Stimulated activated CD8-positive, alpha-beta memory T cell treated with anti-CD3 and anti-CD28 coated beads, Interleukin-12 subunit alpha, Interleukin-12 subunit beta, amount 100 ng/mL, for 24 hours (primary cell): ENCODE data around the gene UQCRFS1.
"Not testable (repeated sequence)": the region's sequence is repeated elsewhere in the genome, so short reads cannot be mapped to it uniquely, and the experiment has no call there.

Experiments used
- DNase-seq: peaks from one replicate; pipeline ENCODE4 v3.0.0-alpha.2; 2020; ENCODE audit errors: extremely low read depth

Gene UQCRFS1

GRCh38 chr19:29215322-29215845, 2.4 kb upstream of the UQCRFS1 start:
- no peak for DNase-seq

- DNase-seq = no peak
Measured at GRCh38 chr19:29214411-29214810, 1.5 kb upstream of the UQCRFS1 start.

- DNase-seq = no peak
Measured at GRCh38 chr19:29212356-29212647, 649 bp downstream of the UQCRFS1 start.

- DNase-seq = no peak
Measured at GRCh38 chr19:29211562-29212355, 1.2 kb downstream of the UQCRFS1 start.

DNA sequence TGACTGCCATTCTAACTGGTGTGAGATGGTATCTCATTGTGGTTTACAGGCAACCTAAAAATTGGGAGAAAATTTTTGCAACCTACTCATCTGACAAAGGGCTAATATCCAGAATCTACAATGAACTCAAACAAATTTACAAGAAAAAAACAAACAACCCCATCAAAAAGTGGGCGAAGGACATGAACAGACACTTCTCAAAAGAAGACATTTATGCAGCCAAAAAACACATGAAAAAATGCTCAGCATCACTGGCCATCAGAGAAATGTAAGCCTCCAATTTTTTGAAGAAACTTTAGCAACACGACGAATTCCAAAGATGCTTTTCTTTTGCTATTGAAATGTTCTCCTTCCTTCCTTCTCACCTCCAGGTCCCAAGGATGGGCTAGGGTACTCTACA, 1.9 kb downstream of the UQCRFS1 start:
- not testable (repeated sequence) for DNase-seq

DNA sequence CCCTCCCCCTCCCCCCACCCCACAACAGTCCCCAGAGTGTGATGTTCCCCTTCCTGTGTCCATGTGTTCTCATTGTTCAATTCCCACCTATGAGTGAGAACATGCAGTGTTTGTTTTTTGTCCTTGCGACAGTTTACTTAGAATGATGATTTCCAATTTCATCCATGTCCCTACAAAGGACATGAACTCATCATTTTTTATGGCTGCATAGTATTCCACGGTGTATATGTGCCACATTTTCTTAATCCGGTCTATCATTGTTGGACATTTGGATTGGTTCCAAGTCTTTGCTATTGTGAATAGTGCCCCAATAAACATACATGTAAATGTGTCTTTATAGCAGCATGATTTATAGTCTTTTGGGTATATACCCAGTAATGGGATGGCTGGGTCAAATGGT, 2.4 kb downstream of the UQCRFS1 start:
- DNase-seq = not testable (repeated sequence)

DNA sequence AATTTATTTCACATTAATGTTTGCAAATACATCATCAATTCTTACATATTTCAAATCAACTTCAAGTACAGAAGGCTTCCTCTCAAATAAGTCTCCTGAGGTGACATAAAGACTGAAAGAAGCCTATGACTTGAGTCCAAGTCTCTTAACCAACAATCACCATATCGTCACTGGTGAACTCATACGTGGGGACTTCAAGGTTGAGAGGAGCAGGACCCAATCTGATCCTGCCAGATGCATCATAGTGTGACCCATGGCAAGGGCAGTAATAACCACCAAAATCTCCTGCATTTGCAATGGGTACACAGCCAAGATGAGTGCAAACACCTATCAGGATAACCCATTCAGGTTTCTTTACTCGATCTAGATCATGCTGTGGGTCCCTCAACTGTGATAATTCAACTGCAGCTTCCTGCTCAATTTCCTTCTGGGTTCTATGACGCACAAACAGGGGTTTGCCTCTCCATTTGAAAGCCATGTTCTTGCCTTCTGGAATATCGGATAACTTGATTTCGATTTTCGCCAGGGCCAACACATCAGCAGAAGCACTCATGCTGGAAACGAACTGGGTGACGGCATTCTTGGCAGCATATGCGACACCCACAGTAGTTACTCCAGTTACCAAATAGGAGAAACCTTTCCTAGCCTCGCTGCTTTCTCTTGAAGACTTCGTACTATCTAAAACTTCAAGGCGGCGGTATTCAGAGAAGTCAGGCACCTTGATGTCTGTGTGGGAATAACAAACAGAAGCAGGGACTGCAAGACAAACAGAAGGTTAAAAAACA, 5.4 kb downstream of the UQCRFS1 start:
- DNase-seq = not testable (repeated sequence)

GRCh38 chr19:29206453-29206852, 6.5 kb downstream of the UQCRFS1 start:
- no peak for DNase-seq

GRCh38 chr19:29202281-29202680, 10.7 kb downstream of the UQCRFS1 start:
- DNase-seq = no peak

DNA sequence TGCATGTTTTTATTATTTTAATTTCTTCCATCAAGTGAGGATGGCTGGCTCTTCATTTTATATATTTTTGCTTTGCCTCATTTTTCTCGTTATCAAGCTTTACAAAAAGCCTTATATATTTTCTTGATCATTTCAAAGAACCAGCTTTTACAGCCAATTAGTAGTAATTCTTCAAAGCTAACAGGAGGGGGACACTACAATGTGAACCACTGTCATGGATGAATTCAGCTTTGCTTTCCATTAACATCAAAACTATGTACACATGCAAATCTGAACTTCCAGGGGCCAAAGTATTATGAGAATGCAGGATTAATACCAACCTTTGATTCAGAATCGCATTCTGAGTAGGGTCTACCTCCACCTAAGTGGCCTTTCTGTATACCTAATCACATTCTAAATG, 11.1 kb downstream of the UQCRFS1 start:
- DNase-seq = no peak

GRCh38 chr19:29194658-29195057, 18.3 kb downstream of the UQCRFS1 start:
- DNase-seq = no peak

DNA sequence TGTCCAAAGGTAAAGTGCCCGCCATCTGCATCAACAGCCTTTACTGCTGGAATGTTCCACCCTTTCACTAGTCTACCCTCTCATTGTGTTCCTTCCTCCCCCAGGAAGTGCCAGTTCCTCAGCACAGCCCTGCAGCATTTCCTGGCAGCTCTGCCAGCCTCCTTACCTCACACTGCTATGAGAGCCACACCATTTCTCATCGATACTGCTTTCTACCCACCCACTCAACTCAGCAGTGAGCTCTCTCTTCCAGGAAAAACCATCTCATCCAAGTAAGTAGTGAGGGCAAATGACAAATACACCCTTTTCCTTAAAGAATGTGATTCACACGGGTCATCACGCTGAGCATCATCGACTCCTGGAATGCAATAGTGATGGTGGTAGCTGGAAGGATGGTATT, 19.8 kb downstream of the UQCRFS1 start:
- DNase-seq = no peak

- no peak for DNase-seq
Measured at GRCh38 chr19:29191005-29191404, 21.9 kb downstream of the UQCRFS1 start.

GRCh38 chr19:29189033-29189360, 24.0 kb downstream of the UQCRFS1 start:
- DNase-seq = no peak

DNA sequence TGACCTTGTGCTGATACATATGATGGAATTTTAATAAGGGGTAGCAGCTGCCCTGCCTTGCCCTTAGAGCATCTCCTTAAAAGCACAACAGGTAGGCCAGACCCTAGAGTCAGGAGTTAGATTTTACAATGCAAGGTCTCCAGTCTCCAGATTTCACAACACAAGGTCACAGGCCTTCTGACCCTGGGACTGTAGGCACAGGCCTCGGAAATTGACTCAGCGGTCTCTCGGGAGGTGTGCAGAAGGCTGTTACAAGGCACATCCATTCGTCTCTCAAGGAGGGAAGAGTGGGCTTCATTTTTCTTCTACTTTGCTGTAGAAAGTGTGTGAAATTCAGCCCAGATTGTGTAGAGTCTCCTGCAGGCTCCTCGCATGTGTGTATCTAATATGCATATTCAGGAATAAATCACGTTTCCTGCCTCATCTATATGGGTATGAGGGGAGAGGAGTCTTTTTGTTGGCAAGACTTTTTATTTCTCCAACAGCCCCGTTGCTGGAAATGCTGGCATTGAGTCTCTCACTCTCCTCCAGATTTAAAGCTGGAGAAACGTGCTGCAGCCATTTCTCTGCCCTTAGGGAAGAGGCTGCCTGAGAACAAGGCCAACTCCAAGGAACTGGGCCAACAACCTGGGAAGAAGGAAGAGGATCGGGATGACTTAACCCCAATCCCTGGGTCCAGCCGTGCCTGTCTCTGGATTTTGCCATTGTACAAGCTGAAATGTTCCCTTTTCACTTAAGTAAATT, 24.5 kb downstream of the UQCRFS1 start:
- no peak for DNase-seq

- DNase-seq = no peak
Measured at GRCh38 chr19:29187676-29188075, 25.3 kb downstream of the UQCRFS1 start.

GRCh38 chr19:29185427-29185826, 27.5 kb downstream of the UQCRFS1 start:
- no peak for DNase-seq

GRCh38 chr19:29176981-29177754, 35.8 kb downstream of the UQCRFS1 start:
- DNase-seq = no peak

DNA sequence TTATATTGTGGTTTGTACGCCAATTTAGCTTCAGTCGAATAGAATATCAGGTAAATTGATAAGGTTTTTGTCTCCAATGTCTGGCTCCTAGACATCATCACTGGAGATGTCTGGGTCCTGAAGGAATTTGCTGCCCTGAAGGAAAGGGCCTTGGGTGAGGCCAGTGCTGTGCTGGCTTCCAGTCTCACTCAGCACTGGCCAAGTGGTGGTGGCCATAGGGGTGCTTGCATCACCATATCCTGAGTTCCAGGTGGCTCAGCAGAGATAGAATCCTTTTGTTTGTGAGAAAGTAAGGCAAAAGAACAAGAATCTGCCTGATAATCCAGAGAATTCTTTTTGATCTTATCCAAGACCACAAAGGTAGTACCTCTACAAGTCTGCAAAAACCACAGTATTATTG, 39.1 kb downstream of the UQCRFS1 start:
- DNase-seq = no peak

DNA sequence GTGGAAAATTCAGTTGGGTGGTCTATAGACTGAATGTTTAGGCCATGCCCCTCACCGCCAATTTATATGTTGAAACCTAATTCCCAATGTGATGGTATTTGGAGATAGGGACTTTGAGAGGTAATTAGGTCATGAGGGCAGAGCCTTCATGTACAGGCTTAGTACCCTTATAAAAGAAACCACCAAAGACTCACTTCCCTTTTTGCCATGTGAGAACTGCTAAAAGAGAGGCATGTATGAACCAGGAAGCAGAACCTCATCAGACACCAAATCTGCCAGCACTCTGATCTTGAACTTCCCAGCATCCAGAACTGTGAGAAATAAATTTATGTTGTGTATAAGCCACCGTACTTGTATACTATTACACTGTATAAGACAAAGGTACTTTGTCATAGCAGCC, 40.6 kb downstream of the UQCRFS1 start:
- no peak for DNase-seq

DNA sequence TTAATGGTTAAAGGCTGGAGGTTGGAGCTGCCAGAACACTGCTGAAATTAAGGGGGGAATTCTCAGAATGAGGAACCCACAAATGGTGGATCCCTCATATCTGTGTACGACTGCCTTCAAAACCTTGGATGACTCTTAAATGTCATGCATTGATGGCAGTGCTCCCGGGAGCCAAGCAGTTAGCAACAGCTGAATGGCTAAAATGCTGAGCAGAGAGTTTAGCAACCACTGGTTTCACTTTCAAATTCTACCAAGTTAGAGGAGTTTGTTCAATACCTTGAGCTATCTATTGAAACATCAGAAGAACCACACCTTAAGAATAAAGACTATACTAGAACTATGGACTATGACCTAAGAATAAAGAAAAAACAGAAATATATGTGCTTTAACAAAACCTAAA, 41.4 kb downstream of the UQCRFS1 start:
- no peak for DNase-seq

DNA sequence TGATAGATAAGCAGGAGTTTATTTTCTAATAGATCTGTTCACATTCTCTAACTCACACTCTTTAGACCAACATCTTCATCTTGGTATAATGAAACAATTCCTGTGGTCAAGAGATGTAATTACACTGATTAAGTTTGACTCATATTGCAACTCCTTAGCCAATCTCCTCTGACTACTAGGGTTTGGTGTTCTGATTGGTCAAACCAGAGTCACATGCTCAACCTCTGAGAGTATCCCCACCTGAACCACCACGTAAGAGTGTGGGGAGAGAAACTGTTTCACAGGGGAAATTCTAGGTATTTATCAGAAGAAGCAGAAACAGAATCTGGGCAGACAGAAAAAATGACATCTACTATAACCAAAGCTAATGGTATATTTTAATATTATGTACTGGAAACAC, 42.4 kb downstream of the UQCRFS1 start:
- DNase-seq = no peak
